PC-9 (cell line): Measurements from ENCODE around the gene COQ9.

Experiments
- CTCF ChIP-seq: fragments of 200-600 bp; sonication (generic); conservative IDR thresholded peaks from 2 replicates; pipeline ENCODE4 v1.6.1; 2017; ENCODE audit warnings: mixed run types, antibody characterized with exemption, mild to moderate bottlenecking, moderate library complexity
- EZH2 ChIP-seq: fragments of 200-600 bp; sonication (generic); IDR thresholded peaks from 2 replicates; pipeline ENCODE4 v1.8.0; 2017; ENCODE audit warnings: antibody characterized with exemption, low read depth

GRCh38 chr16:57498031-57498430 is 50.8 kb downstream of the COQ9 start:
- no peak for TF ChIP-seq CTCF
- no peak for TF ChIP-seq EZH2
